Coronary artery (tissue), 2 donors: ENCODE measurements around the gene NOC3L.
"Not testable (repeated sequence)": the region's sequence is repeated elsewhere in the genome, so short reads cannot be mapped to it uniquely, and the experiment has no call there.

ENCODE experiments used
- DNase-seq: peaks from one replicate; pipeline ENCODE4 v3.0.0-alpha.2; 2017; ENCODE audit warnings: low spot score
- H3K27ac ChIP-seq, 2 donors: fragments of 200-600 bp; sonication (generic); one replicate each; pipeline ENCODE4 v1.5.1; 2016 to 2019
- H3K4me3 ChIP-seq: fragments of 200-600 bp; sonication (generic); 2 replicates; pipeline ENCODE4 v1.5.1; 2016; ENCODE audit warnings: mild to moderate bottlenecking, moderate library complexity
- TF ChIP-seq, protein P1 (sequence below): fragments of 200-600 bp; sonication (generic); IDR thresholded peaks from one replicate; pipeline ENCODE4 v1.5.1; 2019; ENCODE audit warnings: antibody characterized with exemption

Gene NOC3L

DNA sequence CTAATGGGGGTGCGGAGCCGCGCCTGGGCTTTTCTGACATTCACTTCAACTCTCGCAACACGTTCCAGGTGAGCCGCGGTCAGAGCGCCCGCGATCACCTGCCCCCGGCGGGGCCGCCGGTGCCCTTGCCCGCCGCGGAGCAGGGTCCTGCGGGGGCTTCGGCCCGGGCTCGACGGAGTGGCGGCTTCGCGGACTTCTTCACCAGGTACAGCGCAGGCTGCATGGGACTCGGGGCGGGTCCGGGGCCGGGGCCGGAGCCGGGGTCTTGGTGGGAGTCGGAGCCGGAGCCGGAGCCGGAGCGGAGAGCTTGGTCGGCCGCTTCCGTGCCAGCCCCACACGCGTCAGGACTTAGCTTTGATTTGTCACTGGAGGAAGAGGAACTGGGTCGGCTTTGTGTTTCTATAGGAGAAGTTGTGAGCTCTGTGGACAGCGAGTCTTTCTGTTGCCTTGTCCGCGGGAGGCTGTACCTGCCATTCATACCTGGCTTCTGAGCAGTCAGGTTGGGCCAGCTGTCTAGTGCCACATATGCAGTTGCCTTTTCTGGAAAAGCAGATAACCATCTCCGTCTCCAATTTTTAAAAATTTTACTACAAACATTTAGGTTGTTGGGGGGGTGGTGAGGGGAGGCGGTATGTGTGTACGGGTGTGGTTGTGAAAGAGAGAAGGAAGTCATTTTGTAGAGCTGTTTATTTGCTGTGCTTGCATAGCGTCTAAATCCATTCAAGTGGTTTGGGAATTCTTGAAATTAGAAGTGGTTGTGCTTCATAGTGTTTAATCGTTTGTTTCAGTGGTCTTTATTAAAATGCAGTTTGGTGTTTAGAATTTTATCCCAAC lies 40.9 kb upstream of the NOC3L start:
- TF ChIP-seq, protein P1, sequence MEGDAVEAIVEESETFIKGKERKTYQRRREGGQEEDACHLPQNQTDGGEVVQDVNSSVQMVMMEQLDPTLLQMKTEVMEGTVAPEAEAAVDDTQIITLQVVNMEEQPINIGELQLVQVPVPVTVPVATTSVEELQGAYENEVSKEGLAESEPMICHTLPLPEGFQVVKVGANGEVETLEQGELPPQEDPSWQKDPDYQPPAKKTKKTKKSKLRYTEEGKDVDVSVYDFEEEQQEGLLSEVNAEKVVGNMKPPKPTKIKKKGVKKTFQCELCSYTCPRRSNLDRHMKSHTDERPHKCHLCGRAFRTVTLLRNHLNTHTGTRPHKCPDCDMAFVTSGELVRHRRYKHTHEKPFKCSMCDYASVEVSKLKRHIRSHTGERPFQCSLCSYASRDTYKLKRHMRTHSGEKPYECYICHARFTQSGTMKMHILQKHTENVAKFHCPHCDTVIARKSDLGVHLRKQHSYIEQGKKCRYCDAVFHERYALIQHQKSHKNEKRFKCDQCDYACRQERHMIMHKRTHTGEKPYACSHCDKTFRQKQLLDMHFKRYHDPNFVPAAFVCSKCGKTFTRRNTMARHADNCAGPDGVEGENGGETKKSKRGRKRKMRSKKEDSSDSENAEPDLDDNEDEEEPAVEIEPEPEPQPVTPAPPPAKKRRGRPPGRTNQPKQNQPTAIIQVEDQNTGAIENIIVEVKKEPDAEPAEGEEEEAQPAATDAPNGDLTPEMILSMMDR: no peak
- peak overlapping the region; percentile 96 for H3K4me3 ChIP-seq
- H3K27ac ChIP-seq: peak overlapping the region; percentile 79 to 97
- peak; percentile 80 for DNase-seq

DNA sequence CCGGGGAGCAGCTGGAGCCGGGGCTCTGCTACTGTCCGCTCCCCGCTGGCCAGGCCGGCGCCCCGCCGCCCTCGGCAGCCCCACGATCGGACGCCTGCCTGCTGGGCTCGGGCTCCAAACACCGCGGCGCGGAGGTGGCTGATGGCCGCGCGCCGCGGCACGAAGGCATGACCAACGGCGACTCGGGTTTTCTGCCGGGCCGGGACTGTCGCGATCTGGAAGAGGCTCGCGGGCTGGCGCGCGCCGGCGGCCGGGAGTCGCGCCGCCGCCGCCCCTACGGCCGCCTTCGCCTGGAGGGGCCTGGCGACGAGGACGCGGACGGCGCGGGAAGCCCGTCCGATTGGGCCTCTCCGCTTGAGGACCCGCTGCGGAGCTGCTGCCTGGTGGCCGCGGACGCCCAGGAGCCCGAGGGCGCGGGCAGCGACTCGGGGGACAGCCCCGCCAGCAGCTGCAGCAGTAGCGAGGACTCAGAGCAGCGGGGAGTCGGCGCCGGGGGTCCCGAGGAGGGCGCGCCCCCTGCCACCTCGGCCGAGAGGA lies 40.2 kb upstream of the NOC3L start:
- no peak for DNase-seq
- Histone ChIP-seq H3K27ac (peak overlapping the region; percentile 79 to 97), H3K4me3 (peak overlapping the region; percentile 96)
- TF ChIP-seq, protein P1: no peak

DNA sequence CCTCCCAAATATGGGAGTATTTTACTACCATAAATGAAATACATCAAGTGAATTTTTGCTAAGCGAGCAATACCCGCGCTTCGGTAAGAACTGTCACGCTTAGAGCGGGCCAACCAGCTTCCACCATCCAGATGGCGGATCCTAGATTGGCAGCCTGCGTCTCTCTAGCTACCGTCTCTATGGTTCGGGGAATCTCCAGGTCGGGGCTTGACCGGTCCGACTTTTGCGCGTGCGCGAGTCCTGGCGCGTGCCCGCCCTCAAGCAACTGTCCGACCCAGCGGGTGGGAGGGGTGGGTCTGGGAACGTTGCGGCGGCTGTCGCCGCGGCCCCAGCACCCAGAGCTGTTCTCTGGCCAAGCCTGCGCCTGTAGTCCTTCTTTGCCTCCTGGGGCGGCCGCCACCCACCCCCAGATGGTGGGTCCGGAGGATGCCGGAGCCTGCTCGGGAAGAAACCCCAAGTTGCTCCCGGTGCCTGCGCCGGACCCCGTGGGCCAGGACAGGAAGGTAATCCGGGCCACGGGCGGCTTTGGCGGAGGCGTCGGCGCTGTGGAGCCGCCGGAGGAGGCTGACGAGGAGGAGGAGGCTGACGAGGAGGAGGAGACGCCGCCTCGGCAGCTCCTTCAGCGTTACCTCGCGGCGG lies 39.6 kb upstream of the NOC3L start, which contains the start of gene TBC1D12:
TSS of gene TBC1D12 (plus strand) at position 338 of the 639 bp plus-strand sequence. CDS start at position 411, 73 bp downstream.
- Histone ChIP-seq H3K4me3 (peak within 1 kb of the TSS; percentile 96), H3K27ac (peak within 1 kb of the TSS; percentile 79 to 97)
- peak; percentile 95 for DNase-seq
- TF ChIP-seq, protein P1: no peak

DNA sequence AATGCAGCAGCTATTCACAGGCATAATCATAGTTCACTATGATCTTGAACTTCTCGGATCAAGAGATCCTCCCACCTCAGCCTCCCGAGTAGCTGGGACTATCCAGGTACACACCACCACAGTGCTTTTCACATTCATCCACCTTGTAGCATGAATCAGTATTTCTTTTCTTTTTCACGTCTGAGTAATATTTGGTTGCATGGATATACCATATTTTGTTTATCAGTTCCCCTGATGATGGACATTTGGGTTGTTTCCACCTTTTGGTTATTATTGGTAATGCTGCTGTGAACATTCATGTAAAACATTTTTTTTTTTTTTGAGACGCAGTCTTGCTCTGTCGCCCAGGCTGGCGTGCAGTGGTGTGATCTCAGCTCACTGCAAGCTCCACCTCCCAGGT lies 36.0 kb upstream of the NOC3L start:
- Histone ChIP-seq H3K4me3 (no peak overlapping the region), H3K27ac (no peak overlapping the region)
- TF ChIP-seq, protein P1: no peak
- DNase-seq: no peak

DNA sequence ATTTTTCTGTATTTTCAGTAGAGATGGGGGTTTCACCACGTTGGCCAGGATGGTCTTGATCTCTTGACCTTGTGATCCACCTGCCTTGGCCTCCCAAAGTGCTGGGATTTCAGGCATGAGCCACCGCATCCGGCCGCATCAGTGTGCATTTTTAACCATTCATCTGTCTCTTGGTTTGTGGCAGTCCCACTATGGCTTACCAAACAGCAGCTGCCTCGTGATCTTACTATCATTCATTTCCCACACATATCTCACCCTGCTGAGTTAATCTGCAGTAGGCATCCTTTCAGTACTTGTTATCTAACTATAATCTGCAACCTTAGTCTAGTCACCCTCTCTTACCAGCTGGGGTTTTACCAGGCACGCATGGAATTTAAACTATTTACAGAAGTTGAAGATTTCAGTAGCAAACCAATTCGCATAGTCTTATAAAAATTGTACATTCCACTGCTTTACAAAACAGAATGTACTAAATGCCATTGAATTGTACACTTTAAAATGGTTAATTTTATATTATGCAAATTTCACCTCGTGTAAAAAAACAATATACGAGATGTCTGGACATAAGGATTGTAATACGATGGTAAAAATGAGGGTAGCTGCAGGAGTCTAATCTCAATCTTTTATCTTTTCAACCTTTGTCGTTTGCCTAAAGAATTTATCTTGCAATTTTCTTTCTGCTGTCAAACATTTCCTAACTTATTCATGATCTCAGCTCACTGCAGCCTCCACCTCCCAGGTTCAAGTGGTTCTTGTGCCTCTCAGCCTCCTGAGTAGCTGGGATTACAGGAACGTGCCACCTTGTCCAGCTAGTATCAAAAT lies 35.0 kb upstream of the NOC3L start:
- TF ChIP-seq, protein P1: no peak
- DNase-seq: no peak
- Histone ChIP-seq H3K27ac (no peak overlapping the region), H3K4me3 (no peak overlapping the region)

DNA sequence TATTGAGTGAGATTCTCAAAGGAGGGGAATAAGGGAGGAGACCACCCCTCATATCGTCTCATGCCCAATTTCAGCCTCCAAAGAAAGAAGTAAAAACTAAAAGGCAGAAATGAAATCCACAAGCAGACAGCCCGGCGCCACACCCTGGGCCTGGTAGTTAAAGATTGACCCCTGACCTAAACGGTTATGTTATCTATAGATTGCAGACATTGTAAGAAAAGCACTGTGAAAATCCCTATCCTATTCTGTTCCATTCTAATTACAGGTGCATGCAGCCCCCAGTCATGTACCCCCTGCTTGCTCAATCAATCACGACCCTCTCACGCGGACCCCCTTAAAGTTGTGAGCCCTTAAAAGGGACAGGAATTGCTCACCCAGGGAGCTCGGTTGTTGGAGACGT lies 29.4 kb upstream of the NOC3L start:
- not testable (repeated sequence) for H3K4me3 ChIP-seq, DNase-seq, H3K27ac ChIP-seq

DNA sequence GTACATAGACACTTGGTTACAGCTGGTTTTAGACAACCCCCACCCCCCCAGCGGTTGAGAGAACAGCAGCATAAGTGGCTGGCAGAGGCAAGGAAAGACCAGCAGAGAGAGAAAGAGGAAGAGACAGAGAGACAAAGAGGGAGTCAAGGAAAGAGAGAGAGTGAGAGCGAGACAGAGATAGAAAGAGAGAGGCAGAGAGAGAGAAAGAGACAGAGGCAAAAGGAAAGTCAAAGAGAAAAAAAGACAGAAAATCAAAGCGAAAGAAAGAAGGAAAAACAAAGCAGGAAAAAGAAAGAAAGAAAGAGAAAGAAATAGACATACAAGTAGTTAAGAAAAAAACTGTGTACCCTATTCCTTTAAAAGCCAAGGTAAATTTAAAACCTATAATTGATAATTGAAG lies 23.0 kb upstream of the NOC3L start:
- not testable (repeated sequence) for H3K4me3 ChIP-seq, DNase-seq, H3K27ac ChIP-seq
